K562 (cell line): ENCODE results near the gene TMEM129.

Source experiments
- CBX5 ChIP-seq: IDR thresholded peaks from 2 replicates; pipeline ENCODE4 v1.6.1; 2014; ENCODE audit warnings: low read depth, borderline replicate concordance
- FOXA1 ChIP-seq: fragments of 450-650 bp; IDR thresholded peaks from 2 replicates; pipeline ENCODE4 v1.6.1; 2016; ENCODE audit warnings: mild to moderate bottlenecking, borderline replicate concordance
- NBN ChIP-seq: fragments of 450-650 bp; IDR thresholded peaks from 2 replicates; pipeline ENCODE4 v1.6.1; 2016; ENCODE audit warnings: low read depth, mild to moderate bottlenecking
- NRF1 ChIP-seq, 2 experiments: fragments of 450-650 bp; IDR thresholded peaks in 1 of 2; conservative IDR thresholded peaks in 1 of 2; 2 replicates each; pipeline ENCODE4 v1.6.1; 2014; ENCODE audit warnings: mild to moderate bottlenecking in 2 of 2
- POLR2A ChIP-seq: fragments of 450-650 bp; conservative IDR thresholded peaks from 2 replicates; pipeline ENCODE4 v1.6.1; 2016
- PURB ChIP-seq: sonication (generic); formaldehyde crosslinking; IDR thresholded peaks from 2 replicates; pipeline ENCODE4 v1.9.0; 2021; ENCODE audit warnings: low read depth, mild to moderate bottlenecking, missing genetic modification reagents
- ZNF124 ChIP-seq: sonication (generic); formaldehyde crosslinking; IDR thresholded peaks from 2 replicates; pipeline ENCODE4 v1.8.1; 2022; ENCODE audit warnings: missing genetic modification reagents
- TF ChIP-seq, protein P1 (sequence below): sonication (generic); formaldehyde crosslinking; IDR thresholded peaks from 2 replicates; pipeline ENCODE4 v1.8.1; 2023; ENCODE audit warnings: mild to moderate bottlenecking, missing genetic modification reagents
- TF ChIP-seq, protein P2 (sequence below): sonication (generic); formaldehyde crosslinking; IDR thresholded peaks from 2 replicates; pipeline ENCODE4 v1.8.1; 2022; ENCODE audit warnings: missing genetic modification reagents
- TF ChIP-seq, protein P3 (sequence below), 3 experiments: IDR thresholded peaks in 2 of 3; conservative IDR thresholded peaks in 1 of 3; 2 replicates each; pipeline ENCODE4 v1.5.1; 2011 to 2012; ENCODE audit warnings: low read length in 3 of 3, mild to moderate bottlenecking in 3 of 3, control low read depth in 2 of 3, improper control_type of control experiment in 1 of 3, inconsistent platforms in 1 of 3, low read depth in 1 of 3, mixed read lengths in 1 of 3, moderate library complexity in 1 of 3; ENCODE audit not compliant: insufficient read depth in 2 of 3
- TF ChIP-seq, protein P4 (sequence below): sonication (generic); formaldehyde crosslinking; IDR thresholded peaks from 2 replicates; pipeline ENCODE4 v1.5.0; 2020; ENCODE audit warnings: missing genetic modification reagents
- TF ChIP-seq, protein P5 (sequence below): sonication (generic); formaldehyde crosslinking; IDR thresholded peaks from 2 replicates; pipeline ENCODE4 v1.8.0; 2023; ENCODE audit warnings: mild to moderate bottlenecking, missing genetic modification reagents

DNA sequence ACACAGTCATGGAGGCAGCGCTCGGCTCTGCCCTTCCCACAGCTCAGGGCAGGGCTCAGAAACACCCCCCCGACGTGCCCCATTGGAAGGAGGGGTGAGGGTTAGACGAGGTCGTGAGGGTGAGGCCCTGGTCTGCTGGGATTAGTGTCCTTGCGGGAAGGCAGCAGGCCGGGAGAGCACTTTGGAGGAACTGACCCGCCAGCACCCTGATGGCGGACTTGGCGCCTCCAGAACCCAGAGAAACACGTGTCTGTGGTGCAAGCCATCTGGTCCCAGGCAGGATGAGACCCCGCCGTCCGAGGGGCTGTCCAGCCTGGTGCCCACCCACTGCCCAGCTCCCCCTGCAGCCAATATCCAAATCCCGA lies 26.5 kb upstream of the TMEM129 start:
- TF ChIP-seq CBX5, result no peak
- TF ChIP-seq POLR2A, result no peak
- TF ChIP-seq, protein P1, sequence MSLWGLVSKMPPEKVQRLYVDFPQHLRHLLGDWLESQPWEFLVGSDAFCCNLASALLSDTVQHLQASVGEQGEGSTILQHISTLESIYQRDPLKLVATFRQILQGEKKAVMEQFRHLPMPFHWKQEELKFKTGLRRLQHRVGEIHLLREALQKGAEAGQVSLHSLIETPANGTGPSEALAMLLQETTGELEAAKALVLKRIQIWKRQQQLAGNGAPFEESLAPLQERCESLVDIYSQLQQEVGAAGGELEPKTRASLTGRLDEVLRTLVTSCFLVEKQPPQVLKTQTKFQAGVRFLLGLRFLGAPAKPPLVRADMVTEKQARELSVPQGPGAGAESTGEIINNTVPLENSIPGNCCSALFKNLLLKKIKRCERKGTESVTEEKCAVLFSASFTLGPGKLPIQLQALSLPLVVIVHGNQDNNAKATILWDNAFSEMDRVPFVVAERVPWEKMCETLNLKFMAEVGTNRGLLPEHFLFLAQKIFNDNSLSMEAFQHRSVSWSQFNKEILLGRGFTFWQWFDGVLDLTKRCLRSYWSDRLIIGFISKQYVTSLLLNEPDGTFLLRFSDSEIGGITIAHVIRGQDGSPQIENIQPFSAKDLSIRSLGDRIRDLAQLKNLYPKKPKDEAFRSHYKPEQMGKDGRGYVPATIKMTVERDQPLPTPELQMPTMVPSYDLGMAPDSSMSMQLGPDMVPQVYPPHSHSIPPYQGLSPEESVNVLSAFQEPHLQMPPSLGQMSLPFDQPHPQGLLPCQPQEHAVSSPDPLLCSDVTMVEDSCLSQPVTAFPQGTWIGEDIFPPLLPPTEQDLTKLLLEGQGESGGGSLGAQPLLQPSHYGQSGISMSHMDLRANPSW (CRISPR knock-in tag), result no peak
- TF ChIP-seq NRF1 (conservative IDR thresholded peaks at IDR 0.05 in 1 of 2, IDR thresholded peaks at IDR 0.05 in 1 of 2), result no peak
- TF ChIP-seq NBN, result no peak
- TF ChIP-seq, protein P2, sequence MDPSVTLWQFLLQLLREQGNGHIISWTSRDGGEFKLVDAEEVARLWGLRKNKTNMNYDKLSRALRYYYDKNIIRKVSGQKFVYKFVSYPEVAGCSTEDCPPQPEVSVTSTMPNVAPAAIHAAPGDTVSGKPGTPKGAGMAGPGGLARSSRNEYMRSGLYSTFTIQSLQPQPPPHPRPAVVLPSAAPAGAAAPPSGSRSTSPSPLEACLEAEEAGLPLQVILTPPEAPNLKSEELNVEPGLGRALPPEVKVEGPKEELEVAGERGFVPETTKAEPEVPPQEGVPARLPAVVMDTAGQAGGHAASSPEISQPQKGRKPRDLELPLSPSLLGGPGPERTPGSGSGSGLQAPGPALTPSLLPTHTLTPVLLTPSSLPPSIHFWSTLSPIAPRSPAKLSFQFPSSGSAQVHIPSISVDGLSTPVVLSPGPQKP (CRISPR knock-in tag), result no peak
- TF ChIP-seq, protein P3, sequence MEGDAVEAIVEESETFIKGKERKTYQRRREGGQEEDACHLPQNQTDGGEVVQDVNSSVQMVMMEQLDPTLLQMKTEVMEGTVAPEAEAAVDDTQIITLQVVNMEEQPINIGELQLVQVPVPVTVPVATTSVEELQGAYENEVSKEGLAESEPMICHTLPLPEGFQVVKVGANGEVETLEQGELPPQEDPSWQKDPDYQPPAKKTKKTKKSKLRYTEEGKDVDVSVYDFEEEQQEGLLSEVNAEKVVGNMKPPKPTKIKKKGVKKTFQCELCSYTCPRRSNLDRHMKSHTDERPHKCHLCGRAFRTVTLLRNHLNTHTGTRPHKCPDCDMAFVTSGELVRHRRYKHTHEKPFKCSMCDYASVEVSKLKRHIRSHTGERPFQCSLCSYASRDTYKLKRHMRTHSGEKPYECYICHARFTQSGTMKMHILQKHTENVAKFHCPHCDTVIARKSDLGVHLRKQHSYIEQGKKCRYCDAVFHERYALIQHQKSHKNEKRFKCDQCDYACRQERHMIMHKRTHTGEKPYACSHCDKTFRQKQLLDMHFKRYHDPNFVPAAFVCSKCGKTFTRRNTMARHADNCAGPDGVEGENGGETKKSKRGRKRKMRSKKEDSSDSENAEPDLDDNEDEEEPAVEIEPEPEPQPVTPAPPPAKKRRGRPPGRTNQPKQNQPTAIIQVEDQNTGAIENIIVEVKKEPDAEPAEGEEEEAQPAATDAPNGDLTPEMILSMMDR (IDR thresholded peaks at IDR 0.05 in 2 of 3, conservative IDR thresholded peaks at IDR 0.05 in 1 of 3; ENCODE audit: insufficient read depth in 2 of 3, low read depth in 1 of 3, low read length in 3 of 3), result no peak
- TF ChIP-seq, protein P4, sequence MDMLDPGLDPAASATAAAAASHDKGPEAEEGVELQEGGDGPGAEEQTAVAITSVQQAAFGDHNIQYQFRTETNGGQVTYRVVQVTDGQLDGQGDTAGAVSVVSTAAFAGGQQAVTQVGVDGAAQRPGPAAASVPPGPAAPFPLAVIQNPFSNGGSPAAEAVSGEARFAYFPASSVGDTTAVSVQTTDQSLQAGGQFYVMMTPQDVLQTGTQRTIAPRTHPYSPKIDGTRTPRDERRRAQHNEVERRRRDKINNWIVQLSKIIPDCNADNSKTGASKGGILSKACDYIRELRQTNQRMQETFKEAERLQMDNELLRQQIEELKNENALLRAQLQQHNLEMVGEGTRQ, result no peak
- TF ChIP-seq FOXA1, result no peak
- no peak for TF ChIP-seq PURB (CRISPR knock-in tag)
- TF ChIP-seq, protein P5, sequence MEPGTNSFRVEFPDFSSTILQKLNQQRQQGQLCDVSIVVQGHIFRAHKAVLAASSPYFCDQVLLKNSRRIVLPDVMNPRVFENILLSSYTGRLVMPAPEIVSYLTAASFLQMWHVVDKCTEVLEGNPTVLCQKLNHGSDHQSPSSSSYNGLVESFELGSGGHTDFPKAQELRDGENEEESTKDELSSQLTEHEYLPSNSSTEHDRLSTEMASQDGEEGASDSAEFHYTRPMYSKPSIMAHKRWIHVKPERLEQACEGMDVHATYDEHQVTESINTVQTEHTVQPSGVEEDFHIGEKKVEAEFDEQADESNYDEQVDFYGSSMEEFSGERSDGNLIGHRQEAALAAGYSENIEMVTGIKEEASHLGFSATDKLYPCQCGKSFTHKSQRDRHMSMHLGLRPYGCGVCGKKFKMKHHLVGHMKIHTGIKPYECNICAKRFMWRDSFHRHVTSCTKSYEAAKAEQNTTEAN (CRISPR knock-in tag), result no peak
- TF ChIP-seq ZNF124 (CRISPR knock-in tag), result no peak
